ENCODE data around the gene APOBEC3A. TPM values are rescaled to one million over a fixed set of nuclear protein-coding genes. Genes with fewer than 3 reads are reported as not detected.

The APOBEC3A gene
- total and polyA plus RNA-seq, 10 of the 15 experiments (the other 5 are each of a cell fraction or from before 2014, with no cell fraction given), result 0.20 TPM; not detected in 9

DNA sequence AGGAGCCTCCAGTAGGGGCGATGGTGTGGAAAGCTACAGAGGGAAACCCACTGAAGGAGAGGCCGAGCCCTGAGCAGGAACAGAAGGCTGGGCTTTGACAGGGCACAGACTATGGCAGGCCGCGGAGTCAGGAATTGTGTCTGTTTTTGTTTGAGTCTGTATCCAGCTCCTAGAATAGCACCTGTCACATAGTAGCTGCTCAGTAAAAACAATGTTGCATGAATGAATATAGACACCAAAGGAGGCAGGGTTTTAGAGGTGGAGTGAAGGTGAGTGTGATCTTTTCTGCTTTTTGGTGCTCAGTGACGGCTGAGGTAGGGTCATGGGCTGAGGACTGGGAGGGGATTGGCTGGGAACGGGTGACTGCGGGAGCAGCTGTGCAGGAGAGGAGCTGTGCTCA, 18.5 kb upstream of the APOBEC3A start:
- no peaks in the 10 kb centered on the region for H4K20me1 ChIP-seq (ENCODE audit: control insufficient read depth, insufficient read depth)
- DNase-seq (ENCODE audit: low read depth, low spot score) (no peak), FAIRE-seq (no peak), ATAC-seq (no peak)
- RAD21 ChIA-PET (ENCODE audit: unreplicated experiment), result interaction anchor here (3.7 kb wide), 1 partner anchor 69 kb away, joined by 23 read pairs; the partner anchor contains the start of gene CBX6
- no peak overlapping the region for H3K4me3 ChIP-seq
- 94% methylated on average over 7 of the region's 7 CpGs for WGBS (ENCODE audit: insufficient coverage, insufficient replicate concordance, low lambda C conversion rate, missing lambda C conversion rate)
- no peak overlapping the region for H3K9ac ChIP-seq (ENCODE audit: control insufficient read depth, insufficient read depth, low read length)
- TF ChIP-seq MYC (IDR thresholded peaks at IDR 0.05; ENCODE audit: insufficient read depth, insufficient read length, insufficient replicate concordance, low read length, severe bottlenecking) (no peak), YY1 (IDR thresholded peaks at IDR 0.05; ENCODE audit: low read depth, low read length) (no peak)
- TF ChIP-seq, protein P1, sequence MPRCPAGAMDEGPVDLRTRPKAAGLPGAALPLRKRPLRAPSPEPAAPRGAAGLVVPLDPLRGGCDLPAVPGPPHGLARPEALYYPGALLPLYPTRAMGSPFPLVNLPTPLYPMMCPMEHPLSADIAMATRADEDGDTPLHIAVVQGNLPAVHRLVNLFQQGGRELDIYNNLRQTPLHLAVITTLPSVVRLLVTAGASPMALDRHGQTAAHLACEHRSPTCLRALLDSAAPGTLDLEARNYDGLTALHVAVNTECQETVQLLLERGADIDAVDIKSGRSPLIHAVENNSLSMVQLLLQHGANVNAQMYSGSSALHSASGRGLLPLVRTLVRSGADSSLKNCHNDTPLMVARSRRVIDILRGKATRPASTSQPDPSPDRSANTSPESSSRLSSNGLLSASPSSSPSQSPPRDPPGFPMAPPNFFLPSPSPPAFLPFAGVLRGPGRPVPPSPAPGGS (IDR thresholded peaks at IDR 0.05; ENCODE audit: borderline replicate concordance, insufficient read depth, low read depth, low read length, poor library complexity, severe bottlenecking), result no peak
- H3K4me2 ChIP-seq (ENCODE audit: control insufficient read depth, insufficient read depth), result no peak overlapping the region
- no peak overlapping the region for H3K27ac ChIP-seq (ENCODE audit: control insufficient read depth, insufficient read depth)
- no peaks in the 10 kb centered on the region for H3K27me3 ChIP-seq (replicated peaks in 1 of 2; ENCODE audit: control insufficient read depth in 2 of 2, insufficient read depth in 2 of 2, low read length in 1 of 2)
- no peaks in the 10 kb centered on the region for H3K9me3 ChIP-seq (replicated peaks; ENCODE audit: control insufficient read depth, insufficient read depth, low read length)
- intact Hi-C loops (cut with micrococcal nuclease; ENCODE audit: unreplicated experiment), result no loop called here
- H3K79me2 ChIP-seq (ENCODE audit: control insufficient read depth, insufficient read depth, low read length), result no peaks in the 10 kb centered on the region
- H3K36me3 ChIP-seq (ENCODE audit: control insufficient read depth in 2 of 2, insufficient read depth in 2 of 2, low read length in 1 of 2), result no peaks in the 10 kb centered on the region
- SMC1A ChIA-PET (ENCODE audit: uncharacterized antibody, unreplicated experiment), result interaction anchor here (1.3 kb wide), 1 partner anchor 64 kb away, joined by 5 read pairs; no protein-coding TSS in a partner anchor
- CTCF ChIA-PET, result interaction anchor here (0.9 to 1.1 kb wide), 2 partner anchors 60 to 69 kb away, joined by 3 to 5 read pairs; no protein-coding TSS in a partner anchor
- peaks cover 32% of the 10 kb centered on the region for H3K4me1 ChIP-seq (ENCODE audit: control insufficient read depth, insufficient read depth, low read length)
- POLR2A ChIA-PET, result interaction anchor here (1.1 kb wide), 1 partner anchor 15 kb away, joined by 3 read pairs; no protein-coding TSS in a partner anchor
- in situ Hi-C loops (cut with MboI), result no loop called here
- H2AFZ ChIP-seq (ENCODE audit: control insufficient read depth, low read depth, low read length), result no peak overlapping the region
- BruUV-seq (replicated peaks), result no TSS peak
